Kasumi-1 (cell line): ENCODE results near the gene TRPV3.
"Not testable (repeated sequence)": the region's sequence is repeated elsewhere in the genome, so short reads cannot be mapped to it uniquely, and the experiment has no call there.

Experiments used
- DNase-seq, 2 experiments: peaks; one replicate each; lab custom pipeline; 2025; lab: John Stamatoyannopoulos, UW

Gene TRPV3

DNA sequence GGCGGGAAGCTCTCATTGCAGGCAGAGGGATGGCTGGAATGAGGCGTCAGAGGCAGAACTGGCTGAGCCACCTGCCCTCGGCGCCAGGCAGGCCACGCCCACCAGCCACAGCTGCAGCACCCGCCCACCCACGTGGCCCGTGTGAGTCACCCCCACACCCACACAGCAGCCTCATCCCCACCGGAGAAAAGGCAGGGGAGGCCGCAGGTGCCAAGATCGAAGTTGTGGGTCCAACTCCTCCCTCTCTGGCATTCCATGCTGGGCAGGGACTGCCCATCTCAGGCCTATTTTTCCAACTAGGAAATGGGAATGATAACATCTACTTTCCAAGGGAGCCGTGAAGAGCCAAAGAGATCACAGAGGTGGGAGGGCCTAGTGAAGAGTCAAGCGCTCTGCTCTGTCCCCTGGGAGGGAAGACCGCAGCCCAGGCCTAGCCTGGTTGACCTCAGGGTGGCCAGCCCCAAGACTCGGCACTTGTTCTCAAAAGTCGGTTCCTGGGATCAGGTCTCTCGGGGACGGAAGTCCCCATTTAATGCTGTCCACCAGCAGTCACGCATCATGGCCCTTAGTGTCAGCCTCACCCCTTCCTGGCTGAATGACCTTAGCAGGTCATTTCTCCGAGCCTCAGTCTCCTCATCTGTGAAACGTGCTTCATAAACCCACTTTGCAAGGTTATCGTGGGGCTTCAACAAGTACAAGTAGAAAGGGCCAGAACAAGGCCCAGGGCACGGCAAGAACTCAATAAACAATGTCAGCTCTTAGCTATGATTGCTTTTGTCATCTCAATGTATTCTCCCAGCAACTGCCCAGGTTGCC, at the start of gene TRPV3:
TRPV3 (minus strand) TSS at position 45 of the 816 bp plus-strand sequence. CDS start 2,962 bp downstream, outside the sequence.
- no peak for DNase-seq

- no peak for DNase-seq
Observed at GRCh38 chr17:3603870-3604259, 46.3 kb upstream of the TRPV3 start.

GRCh38 chr17:3603119-3603869, 45.7 kb upstream of the TRPV3 start:
- DNase-seq = no peak

GRCh38 chr17:3602499-3602898, 44.9 kb upstream of the TRPV3 start:
- peak; percentile 1 to 10 for DNase-seq

DNA sequence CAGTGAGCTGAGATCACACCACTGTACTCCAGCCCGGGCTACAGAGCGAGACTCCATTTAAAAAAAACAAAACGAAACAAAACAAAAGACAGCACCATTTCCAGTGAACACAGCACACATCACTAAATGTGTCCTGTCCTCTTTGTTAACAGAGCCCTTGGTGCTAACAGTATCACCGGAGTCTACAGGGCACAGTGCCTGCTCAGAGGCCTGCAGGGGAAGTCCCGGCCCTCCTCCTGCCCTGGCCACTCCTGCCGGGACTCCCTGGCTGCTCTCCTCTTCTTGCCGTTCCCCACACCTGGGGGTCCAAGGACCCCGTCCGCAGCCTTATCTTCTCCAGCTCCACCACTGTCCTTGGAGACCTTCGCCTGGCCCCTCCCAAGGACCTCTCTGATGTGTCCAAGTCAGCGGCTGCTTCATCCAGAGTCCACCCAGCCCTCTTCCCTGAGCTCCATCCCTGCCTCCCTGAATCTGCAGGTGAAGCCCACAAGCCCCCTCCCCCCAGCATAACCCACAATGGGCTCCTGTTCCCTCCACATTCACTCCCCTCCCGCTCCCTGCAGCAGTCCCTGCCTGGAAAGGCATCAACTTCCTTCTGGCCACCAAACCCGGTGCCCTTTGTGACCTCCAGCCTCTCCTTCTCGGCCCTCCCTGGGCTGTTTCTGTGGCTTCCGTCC, 43.1 kb upstream of the TRPV3 start:
- DNase-seq = no peak

GRCh38 chr17:3598078-3598477, 40.5 kb upstream of the TRPV3 start:
- no peak for DNase-seq

DNA sequence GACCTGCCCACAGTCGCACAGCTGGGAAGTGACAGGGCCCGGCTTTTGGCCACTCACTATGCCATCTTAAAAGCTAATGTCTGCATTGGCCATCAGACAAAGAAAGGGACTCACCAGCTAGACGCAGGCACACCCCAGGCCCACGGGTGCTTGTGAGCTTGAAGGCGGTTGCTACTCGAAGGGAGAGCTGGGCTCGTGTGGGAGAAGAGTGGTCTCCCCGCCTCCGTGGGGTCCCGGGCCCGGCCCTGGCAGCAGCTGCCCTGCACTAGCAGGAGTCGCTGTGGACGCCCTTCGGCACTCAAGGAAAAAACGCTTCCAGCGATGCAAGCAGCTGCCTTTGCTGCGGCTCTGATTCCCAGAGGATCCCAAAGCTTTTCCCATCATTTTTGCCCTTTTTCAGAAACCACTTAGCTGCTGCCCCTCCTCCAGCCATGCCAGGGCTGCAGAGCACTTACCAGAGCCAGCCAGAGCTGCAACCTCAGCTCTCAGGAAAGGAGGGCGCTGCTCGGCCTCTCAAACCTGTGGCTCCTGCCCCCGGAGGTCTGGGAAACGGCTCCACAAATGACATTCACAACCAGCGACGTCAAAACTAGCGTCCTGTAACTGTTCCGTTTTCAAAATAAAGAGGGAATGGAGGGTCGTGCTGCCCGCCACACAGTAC, 39.3 kb upstream of the TRPV3 start:
- no peak for DNase-seq

- DNase-seq = no peak
Observed at GRCh38 chr17:3594976-3595375, 37.4 kb upstream of the TRPV3 start.

GRCh38 chr17:3594051-3594800, 36.6 kb upstream of the TRPV3 start:
- no peak for DNase-seq

GRCh38 chr17:3593384-3593783, 35.8 kb upstream of the TRPV3 start:
- no peak for DNase-seq

DNA sequence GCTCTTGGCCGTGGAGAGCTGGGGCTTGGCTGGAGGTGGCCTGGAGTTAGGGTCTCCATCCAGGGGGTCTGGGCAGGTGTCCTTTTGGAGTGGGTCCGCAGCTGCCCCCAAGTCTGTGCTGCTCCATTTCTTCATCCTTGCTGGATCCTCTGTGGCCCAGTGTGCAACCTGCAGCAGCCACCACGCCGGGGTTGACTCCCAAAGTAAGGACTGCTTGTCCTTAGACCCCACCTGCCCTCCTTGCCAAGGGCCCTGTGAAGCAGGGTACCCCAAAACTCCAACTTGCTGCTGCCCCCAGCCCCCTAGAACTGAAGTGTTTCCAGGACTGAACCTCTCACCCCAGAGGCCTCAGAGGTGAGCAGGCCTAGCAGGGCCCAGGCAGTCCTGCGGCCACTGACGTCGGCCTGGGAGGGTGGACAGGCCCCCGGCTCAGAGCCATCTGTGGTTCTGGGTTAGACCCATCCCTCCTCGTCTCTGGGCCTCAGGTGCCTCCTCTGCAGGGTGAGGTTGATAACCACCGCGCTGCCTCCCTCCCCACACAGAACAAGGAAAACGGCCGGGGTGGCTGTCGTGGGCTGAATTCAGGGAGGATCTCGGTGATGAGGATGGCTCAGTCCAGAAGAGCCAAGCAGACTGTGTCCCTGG, 34.7 kb upstream of the TRPV3 start:
- no peak for DNase-seq

GRCh38 chr17:3590768-3591167, 33.2 kb upstream of the TRPV3 start:
- no peak for DNase-seq

GRCh38 chr17:3590231-3590630, 32.6 kb upstream of the TRPV3 start:
- DNase-seq = no peak

DNA sequence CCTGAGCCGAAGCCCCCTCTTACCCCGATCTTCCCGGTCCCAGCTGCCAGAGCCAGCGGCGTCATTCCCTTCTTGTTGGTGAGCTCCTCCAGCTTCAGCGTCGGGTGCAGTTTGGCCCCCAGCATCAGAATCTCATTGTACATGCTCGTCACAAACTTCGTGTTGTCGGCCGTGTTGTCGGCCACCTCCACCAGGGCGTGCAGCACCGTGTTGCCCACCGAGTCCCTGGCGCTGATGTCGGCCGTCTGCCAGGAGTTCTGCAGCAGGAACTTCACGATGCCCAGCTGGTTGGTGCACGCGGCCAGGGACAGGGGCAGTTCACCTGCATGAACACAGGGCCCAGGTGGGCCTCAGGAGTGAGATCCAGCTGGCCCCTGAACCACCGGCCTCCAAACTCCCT, 32.2 kb upstream of the TRPV3 start:
- DNase-seq = no peak

- no peak for DNase-seq
Observed at GRCh38 chr17:3585826-3586225, 28.2 kb upstream of the TRPV3 start.

GRCh38 chr17:3583456-3583855, 25.8 kb upstream of the TRPV3 start:
- DNase-seq = no peak

- no peak for DNase-seq
Observed at GRCh38 chr17:3582915-3583314, 25.3 kb upstream of the TRPV3 start.

- DNase-seq = not testable (repeated sequence)
Observed at GRCh38 chr17:3578667-3579066, 21.1 kb upstream of the TRPV3 start.

DNA sequence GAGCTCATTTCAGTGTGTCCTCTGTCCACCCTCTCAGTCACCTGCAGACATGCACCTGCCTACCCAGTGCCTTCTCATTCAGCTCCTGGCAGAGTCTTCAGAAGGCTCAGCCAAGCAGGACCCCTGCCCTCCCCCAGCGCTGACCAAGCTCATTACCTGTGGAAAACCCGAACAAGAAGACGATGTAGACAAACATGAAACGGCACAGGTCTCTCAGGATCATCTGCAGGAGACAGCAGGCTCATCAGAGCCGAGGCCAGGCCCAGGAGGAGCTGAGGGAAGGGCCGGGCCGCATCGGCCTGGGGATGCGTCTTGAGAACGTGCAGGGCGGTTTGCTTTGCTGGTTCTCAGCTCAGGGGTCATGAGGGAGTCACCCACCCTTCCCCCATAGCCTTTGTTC, 19.4 kb upstream of the TRPV3 start:
- DNase-seq = no peak

- no peak for DNase-seq
Observed at GRCh38 chr17:3575511-3575910, 17.9 kb upstream of the TRPV3 start.

DNA sequence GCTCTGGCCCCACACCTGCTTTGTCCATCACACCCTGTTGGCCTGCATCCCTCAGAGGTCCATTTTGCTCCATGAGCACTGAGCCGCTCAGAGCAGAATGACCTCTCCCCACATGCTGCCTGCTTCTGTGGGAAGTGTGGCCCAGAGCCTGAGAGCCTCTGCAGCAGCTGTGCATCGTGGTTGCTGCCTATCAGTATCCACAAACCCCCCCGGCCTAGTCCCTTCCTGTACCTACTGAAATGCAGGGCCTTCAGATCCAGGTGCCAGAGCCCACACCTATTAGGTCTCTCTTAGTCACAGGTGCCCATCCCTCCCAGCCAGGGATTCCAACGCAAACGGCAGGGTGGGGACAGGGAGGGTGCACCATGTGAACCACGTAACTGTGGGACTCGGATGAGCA, 16.6 kb upstream of the TRPV3 start:
- DNase-seq = no peak
